ENCODE measurements around the gene REG3G.

REG3G gene

GRCh38 chr2:79025421-79025820 is at the start of gene REG3G:
TSS of gene REG3G (plus strand) at chr2:79025702. CDS start at chr2:79026094, 392 bp downstream.
- DNase-seq (ENCODE audit: low read depth), result no peak

DNA sequence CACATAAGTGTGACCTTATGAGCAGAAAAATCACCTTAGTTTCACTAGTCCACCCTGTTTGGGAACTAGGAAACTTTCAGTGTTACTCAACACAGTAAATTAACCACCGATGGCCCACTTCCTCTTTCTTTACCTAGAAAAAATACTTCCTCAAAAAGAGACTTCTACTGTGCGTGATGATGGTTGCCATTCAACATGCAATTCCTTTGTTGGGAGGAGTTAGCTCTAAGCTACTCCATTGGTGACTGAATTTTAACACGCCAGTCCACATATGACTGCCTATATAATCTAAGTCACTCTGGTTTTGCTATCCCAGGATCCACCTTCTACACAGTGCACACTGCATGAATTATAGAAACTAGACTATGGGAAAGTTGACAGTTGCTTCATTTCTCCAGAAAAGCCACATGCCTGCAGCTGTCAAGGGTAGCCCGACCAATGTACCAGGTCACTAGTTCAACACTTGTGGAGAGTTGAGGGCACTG is 47.8 kb upstream of the REG3G start:
- no peak for DNase-seq (ENCODE audit: low read depth)

GRCh38 chr2:78978340-78978739 is 47.2 kb upstream of the REG3G start:
- DNase-seq (ENCODE audit: low read depth), result no peak

- DNase-seq (ENCODE audit: low read depth), result no peak
Measured at GRCh38 chr2:78979380-78980151, 45.9 kb upstream of the REG3G start.

DNA sequence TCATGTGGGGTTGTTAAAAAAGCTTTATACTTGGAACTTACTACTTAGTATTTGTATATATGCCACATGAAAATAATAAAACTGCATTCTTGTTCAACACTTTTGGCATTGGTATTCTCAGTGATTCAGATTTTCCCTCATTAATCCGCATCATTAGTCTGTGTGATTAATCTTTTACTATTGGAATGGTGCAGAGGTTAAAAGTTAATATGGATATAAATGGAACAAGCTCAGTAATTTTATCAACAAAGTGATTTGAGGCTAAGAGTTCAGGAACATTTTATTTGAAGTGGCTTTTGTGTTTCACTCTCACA is 45.4 kb upstream of the REG3G start:
- DNase-seq (ENCODE audit: low read depth), result no peak

DNA sequence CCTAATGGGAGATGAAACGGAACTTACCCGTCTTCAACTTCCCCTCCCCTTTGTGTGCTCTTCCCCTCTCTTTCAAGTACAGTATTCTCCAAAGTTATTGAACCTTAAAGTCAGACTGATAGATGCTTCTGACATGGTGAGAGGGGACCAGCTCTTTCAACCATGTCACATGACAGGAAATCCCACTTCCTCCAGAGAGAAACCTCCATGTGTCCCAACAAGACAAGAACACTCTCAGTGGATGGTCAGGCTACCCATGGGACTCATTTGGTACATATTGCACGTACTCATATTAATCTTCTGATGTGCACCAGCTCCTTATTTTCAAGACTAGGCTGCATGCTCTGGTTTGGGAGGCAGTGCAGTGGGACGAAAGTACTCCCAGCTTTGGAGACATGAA is 44.6 kb upstream of the REG3G start:
- DNase-seq (ENCODE audit: low read depth), result no peak

DNA sequence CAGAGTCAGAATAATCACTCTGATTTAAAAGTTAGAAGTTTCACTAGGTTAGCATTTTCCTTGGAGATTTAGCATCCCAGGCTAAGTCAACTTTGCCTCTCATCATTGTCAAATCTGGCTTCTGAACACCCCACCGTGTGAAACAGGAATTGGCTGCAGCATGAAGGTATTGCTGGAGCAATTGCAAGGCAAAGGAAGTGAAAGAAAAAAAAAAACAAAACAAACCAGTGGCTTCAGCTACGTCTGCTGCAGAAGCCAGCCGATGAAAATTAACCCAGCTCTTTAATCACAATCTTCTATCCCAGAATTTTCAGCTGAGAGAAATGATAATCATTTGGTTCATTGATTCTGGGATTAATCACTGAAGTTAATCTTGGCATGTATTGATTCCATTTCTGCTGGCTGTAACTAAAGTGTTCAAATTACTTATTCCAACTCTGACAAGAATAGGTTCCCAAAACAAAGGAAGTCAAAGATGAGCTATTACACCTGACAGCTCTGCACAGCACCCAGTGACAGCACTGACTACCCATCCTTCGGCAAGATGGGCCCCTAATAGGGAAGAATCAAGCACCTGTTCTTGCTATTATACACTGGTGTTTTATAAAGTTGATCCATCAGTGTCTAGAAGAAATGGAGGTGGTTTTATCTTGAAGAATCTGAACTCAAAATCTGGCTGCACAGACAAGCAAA is 42.7 kb upstream of the REG3G start:
- DNase-seq (ENCODE audit: low read depth), result no peak

DNA sequence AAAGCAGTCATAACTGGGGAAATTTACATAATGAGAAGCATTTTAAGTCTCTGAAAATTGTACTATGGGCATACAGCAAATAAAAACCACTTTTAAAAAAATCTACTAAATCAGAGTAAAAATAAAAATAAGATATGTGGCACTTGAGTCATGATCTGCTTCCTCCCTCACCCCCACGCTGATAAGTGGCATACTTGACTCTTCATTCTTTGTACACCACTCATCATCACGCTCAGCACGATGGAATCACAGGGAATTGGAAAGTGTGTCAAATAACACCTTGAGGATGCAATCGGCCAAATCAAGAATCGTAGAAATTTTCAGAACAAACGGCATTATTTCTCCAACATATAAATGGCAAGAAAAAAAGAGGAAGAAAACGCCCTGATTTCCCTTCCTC is 41.1 kb upstream of the REG3G start:
- DNase-seq (ENCODE audit: low read depth), result no peak

DNA sequence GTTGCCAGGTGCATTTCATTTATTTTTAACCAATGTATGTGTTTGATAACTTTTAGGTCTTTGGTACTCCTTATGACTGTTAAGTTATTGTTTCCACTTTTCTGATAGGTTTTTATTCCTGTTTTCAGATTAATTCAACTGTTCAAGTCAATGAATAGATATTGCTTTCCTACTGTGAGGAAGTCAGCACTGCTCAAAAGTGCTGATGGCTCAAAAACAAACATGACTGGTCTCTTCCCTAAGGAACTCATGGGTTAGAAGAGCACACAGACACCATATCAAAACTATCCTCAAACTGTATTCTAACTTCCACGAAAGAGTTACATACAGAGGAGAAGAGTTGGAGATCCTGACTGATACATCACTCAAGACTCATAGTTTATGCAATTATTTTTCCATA is 39.9 kb upstream of the REG3G start:
- DNase-seq (ENCODE audit: low read depth), result no peak

DNA sequence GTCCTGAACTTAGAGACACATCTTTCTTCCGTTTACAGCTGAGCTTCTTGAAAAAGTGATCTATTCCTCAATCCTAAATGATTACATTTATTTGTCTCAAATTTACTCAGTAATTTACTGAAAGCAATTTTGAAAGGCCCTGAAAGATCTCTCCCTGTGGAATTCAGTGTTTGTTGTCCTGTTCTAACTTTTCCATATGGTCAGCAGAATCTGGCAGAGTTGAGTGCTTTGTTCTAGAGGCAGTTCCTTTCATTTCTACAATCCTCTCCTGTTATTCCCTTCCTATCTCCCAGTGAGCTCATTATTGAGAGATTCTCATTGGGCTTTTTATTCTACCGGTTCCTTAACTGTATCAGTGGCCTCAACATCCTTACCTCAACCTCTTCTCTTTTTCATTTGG is 36.5 kb upstream of the REG3G start:
- no peak for DNase-seq (ENCODE audit: low read depth)

- no peak for DNase-seq (ENCODE audit: low read depth)
Measured at GRCh38 chr2:78992451-78992806, 33.1 kb upstream of the REG3G start.

- DNase-seq (ENCODE audit: low read depth), result no peak
Measured at GRCh38 chr2:78992807-78993517, 32.5 kb upstream of the REG3G start.

DNA sequence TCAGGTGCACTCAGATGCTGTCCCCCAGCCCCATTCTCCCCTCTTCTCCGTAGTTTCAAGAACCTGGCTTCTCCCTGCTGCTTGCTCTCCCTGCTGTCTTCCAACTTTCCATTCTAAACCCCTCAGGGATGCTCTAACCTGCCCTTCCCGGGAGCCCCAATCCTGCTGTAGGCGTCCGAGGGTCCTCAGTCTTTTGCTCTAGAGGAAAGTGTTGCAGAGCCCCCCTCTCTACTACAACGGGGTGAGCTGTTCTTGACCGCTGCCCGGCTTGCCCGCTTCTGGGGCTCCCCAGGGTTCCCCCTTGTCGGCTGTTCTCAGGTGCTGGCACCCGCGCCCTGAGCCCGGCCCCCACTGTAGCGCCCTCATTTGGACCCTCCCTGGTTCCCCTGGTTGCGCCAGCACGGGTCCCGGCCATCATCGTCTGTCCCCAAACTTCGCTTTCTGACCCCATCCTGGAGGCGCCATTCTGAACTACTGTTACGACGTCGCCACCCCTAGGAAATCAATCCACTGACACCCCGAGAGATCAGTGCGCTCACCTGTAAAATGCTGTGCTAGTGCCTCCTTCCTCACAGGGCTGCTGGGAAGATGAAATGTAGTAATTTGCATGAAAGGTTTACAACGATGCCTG is 31.9 kb upstream of the REG3G start:
- DNase-seq (ENCODE audit: low read depth), result no peak

- no peak for DNase-seq (ENCODE audit: low read depth)
Measured at GRCh38 chr2:78994789-78995188, 30.7 kb upstream of the REG3G start.

DNA sequence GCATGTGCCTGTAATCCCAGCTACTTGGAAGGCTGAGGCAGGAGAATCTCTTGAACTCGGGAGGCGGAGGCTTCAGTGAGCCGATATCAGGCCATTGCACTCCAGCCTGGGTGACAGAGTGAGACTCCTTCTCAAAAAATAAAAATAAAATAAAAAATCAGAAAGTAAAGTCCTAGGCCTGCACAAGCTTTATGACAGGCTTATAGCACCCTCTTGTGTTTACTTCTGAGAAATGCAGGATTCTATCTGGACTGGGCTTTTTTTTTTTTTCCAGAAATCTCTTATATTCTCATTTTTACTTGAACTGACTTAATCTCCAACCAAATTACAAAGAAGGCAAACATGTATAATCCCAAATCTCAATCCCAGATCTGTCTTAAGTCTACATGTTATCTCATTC is 26.1 kb upstream of the REG3G start:
- DNase-seq (ENCODE audit: low read depth), result peak; percentile 2

DNA sequence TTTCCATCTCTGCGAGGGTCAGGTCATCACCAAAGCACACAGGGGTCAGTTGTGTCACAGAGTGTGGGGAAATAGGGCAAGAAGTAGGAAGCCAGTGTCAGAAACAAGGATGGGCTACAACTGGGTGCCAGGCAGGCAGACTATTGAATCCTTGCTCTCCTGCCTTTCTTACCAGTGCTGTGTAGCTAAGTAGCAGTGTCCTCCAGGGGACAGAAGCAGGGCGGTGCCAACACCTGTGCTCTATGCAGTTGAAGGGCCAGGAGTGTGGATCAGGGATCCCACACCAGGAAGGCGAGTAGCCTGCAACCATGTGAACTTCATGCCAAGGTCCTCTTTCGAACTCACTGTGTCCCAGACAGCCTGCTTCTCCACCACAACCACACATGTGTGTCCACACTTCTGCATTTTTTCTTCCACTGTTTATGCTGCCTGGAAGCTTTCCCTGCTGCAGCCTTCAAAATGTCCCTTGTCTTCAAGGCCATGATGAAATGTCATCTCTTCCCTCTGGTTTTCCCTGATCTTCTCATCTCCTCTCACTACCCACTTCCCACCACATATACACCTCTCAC is 25.4 kb upstream of the REG3G start:
- no peak for DNase-seq (ENCODE audit: low read depth)

DNA sequence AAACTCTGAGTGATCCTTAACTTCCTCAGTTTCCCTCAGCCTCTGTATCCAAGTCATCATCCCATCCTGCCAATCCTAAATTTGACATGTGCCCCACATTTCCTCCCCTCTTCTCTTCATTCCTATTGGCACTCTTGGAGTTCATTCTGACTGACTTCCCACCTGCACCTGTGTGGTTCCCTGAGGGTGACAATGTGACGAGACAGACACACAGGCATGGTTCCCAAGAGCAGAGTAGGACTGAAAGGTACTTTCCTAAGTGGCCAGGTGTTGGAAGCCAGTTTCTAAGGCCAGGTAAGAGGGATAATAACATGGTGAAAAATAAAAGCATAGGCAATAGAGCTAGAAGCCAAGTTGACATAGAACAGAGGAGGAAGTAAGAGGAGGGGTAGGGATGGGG is 24.2 kb upstream of the REG3G start:
- no peak for DNase-seq (ENCODE audit: low read depth)

DNA sequence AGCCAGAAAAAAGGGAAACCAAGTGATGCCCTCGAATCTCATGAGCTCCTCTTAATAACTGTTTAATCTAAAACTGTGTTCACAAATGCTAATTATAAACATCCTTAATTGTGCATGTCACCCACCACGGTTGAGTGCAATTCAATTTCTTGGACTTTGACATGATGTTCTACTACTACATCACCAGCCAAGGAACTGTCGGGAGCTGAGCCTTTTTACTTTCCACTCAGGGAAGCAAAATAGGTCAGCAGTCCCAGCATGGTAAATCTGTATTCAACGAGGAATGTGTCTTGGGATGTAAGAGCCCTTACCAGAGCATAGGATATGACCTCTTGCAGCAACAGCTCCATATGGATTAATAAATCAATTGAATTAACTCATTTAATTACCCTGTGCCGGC is 20.8 kb upstream of the REG3G start:
- no peak for DNase-seq (ENCODE audit: low read depth)

DNA sequence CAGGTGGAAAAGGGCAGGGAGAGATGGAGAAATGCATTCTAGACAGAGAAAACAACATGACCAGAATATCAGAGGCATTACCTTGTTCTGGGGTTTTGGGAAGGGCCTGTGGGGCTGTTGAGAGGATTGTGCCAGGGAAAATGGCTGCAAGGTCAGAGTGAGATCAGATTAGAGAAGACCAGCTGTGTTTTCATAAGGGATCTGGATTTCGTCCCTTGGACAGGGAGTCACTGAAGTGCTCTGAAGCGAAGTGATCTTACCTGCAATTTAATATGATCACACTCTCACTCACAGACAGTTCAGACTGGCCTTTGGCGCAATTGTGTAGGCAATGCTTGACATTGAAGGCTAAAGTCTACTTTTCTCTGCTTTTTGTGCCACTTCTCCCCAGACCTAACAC is 20.3 kb upstream of the REG3G start:
- DNase-seq (ENCODE audit: low read depth), result no peak

DNA sequence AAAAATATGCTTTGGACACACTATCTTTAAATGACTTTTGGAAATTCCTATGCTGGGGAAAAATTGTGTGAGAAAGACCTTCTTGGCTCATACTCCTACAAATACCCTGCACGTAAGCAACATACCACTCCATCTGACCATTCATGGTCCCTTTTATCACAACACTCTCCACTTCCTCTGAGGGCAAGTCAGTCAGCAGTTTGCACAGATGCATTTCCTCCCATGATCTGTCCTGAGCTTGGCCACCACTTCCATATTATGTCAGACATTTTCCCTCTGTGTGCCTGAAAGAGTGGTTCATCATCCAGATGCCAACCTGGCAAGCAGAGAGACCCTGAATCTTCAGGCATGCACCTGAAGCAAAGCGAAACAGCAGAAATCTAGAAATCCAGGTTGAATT is 16.1 kb upstream of the REG3G start:
- DNase-seq (ENCODE audit: low read depth), result no peak

GRCh38 chr2:79011496-79011895 is 14.0 kb upstream of the REG3G start:
- DNase-seq (ENCODE audit: low read depth), result no peak

DNA sequence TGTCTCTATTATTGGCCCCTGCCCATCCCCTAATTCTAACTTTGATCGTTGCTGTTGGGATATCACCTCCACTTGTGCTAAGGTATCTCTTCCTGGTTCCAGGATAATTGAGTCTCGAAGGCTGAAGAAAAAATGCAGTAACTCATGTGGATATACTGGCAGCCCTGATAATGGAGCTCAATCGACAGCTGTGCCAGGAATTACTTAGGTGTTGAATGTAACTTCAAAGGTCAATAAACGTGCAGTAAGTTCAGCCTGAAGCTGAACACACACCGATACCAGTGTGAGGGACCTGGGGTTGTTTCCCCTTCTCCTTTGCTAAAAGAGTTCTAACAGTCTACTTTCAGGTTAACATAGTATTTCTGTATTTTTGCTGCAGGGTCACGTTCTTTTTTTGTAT is 11.9 kb upstream of the REG3G start:
- no peak for DNase-seq (ENCODE audit: low read depth)

GRCh38 chr2:79016342-79016741 is 9.2 kb upstream of the REG3G start:
- DNase-seq (ENCODE audit: low read depth), result no peak

All from amniotic epithelial cell (primary cell).